ENCODE measurements around the gene RAB36. TPM values are rescaled to one million over a fixed set of nuclear protein-coding genes. Genes with fewer than 3 reads are reported as not detected.
A peak's percentile ranks its signal among the peaks of the same experiment; 100 is the strongest.

The RAB36 gene
- 0.70 TPM for total RNA-seq
- long read RNA-seq: 0 reads

- intact Hi-C loops (cut with DNase I): no loop called here
- DNase-seq (ENCODE audit: low spot score): peak; percentile 97
Observed at GRCh38 chr22:23144932-23145877, at the start of gene RAB36. TSS of gene RAB36 (plus strand) at chr22:23145477. CDS start at chr22:23146617, 1,140 bp downstream.

- DNase-seq (ENCODE audit: low spot score): no peak
- intact Hi-C loops (cut with DNase I): no loop called here
Observed at GRCh38 chr22:23095733-23096342, 49.4 kb upstream of the RAB36 start.

- no peak for DNase-seq (ENCODE audit: low spot score)
- intact Hi-C loops (cut with DNase I): no loop called here
Observed at GRCh38 chr22:23097412-23098229, 47.7 kb upstream of the RAB36 start.

- intact Hi-C loops (cut with DNase I): no loop called here
- DNase-seq (ENCODE audit: low spot score): no peak
Observed at GRCh38 chr22:23098230-23098705, 47.0 kb upstream of the RAB36 start.

GRCh38 chr22:23098718-23099530 is 46.4 kb upstream of the RAB36 start:
- intact Hi-C loops (cut with DNase I): no loop called here
- no peak for DNase-seq (ENCODE audit: low spot score)

- intact Hi-C loops (cut with DNase I): no loop called here
- no peak for DNase-seq (ENCODE audit: low spot score)
Observed at GRCh38 chr22:23099531-23099804, 45.8 kb upstream of the RAB36 start.

- no peak for DNase-seq (ENCODE audit: low spot score)
- intact Hi-C loops (cut with DNase I): no loop called here
Observed at GRCh38 chr22:23100124-23100801, 45.0 kb upstream of the RAB36 start.

- intact Hi-C loops (cut with DNase I): no loop called here
- DNase-seq (ENCODE audit: low spot score): no peak
Observed at GRCh38 chr22:23101524-23101923, 43.8 kb upstream of the RAB36 start.

- intact Hi-C loops (cut with DNase I): no loop called here
- DNase-seq (ENCODE audit: low spot score): no peak
Observed at GRCh38 chr22:23102002-23102655, 43.1 kb upstream of the RAB36 start.

- DNase-seq (ENCODE audit: low spot score): no peak
- intact Hi-C loops (cut with DNase I): no loop called here
Observed at GRCh38 chr22:23102776-23103175, 42.5 kb upstream of the RAB36 start.

- DNase-seq (ENCODE audit: low spot score): no peak
- intact Hi-C loops (cut with DNase I): no loop called here
Observed at GRCh38 chr22:23103199-23103954, 41.9 kb upstream of the RAB36 start.

- intact Hi-C loops (cut with DNase I): no loop called here
- no peak for DNase-seq (ENCODE audit: low spot score)
Observed at GRCh38 chr22:23104187-23104971, 40.9 kb upstream of the RAB36 start.

GRCh38 chr22:23105304-23105703 is 40.0 kb upstream of the RAB36 start:
- intact Hi-C loops (cut with DNase I): no loop called here
- DNase-seq (ENCODE audit: low spot score): no peak

GRCh38 chr22:23105919-23106318 is 39.4 kb upstream of the RAB36 start:
- no peak for DNase-seq (ENCODE audit: low spot score)
- intact Hi-C loops (cut with DNase I): no loop called here

- no peak for DNase-seq (ENCODE audit: low spot score)
- intact Hi-C loops (cut with DNase I): no loop called here
Observed at GRCh38 chr22:23106344-23106743, 38.9 kb upstream of the RAB36 start.

- intact Hi-C loops (cut with DNase I): no loop called here
- no peak for DNase-seq (ENCODE audit: low spot score)
Observed at GRCh38 chr22:23106906-23107367, 38.3 kb upstream of the RAB36 start.

All from cardiac septum (tissue), 1 donor.